ENCODE data around the gene NAT14. TPM values are rescaled to one million over a fixed set of nuclear protein-coding genes. Genes with fewer than 3 reads are reported as not detected.
A peak's percentile ranks its signal among the peaks of the same experiment; 100 is the strongest.
"Not testable (repeated sequence)": the region's sequence is repeated elsewhere in the genome, so short reads cannot be mapped to it uniquely, and the experiment has no call there.

NAT14 gene
- total RNA-seq, 1 donor from 2014 or later, result 21.7 TPM

DNA sequence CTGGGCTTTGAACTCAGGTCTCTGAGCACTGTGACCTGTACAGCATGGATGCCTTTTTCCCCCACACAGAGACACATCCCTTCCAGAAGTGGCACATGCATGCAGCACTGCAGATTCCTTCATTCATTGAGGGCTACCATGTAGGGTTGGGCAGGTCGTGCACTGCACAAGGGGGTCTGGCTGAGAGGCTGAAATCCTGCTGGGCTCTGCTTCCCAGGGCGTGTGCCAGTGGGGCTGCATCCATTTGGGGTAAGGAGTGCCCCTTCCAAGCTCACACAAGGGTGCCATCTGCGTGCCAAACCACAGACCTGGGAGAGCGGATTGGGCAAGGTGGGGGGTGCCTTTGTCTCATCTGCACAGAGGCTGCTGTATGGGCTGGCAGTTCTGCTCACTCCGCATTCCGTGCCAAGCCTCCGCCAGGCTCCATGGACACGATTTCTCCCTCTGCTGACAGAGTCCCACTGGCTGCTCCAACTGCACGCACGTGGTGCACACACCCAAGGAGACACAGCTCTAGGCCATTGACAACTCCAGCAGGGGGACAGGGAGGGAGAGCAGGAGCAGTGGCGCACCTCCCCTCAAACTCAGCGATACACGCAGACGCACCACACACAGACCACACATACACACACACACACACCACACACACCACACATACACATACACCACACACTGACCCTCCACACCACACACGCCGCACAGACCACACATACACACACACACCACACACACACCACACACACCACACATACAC, 37.4 kb upstream of the NAT14 start:
- peaks cover 45% of the 10 kb centered on the region for H3K27me3 Mint-ChIP-seq
- intact Hi-C loops (cut with micrococcal nuclease), result no loop called here
- peak; percentile 62 for DNase-seq
- H3K4me3 Mint-ChIP-seq, result no peak overlapping the region
- peaks cover 3% of the 10 kb centered on the region for H3K4me1 Mint-ChIP-seq
- no peak overlapping the region for H3K27ac Mint-ChIP-seq
- H3K36me3 Mint-ChIP-seq (ENCODE audit: low read depth), result no peaks in the 10 kb centered on the region
- no peaks in the 10 kb centered on the region for H3K9me3 Mint-ChIP-seq

DNA sequence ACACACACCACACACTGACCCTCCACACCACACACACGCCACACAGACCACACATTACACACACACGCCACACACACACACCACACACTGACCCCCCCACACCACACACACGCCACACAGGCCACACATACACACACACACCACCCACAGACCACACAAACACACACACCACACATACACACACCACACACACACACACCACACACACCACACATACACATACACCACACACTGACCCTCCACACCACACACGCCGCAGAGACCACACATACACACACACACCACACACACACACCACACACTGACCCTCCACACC, 36.9 kb upstream of the NAT14 start:
- H3K4me1 Mint-ChIP-seq; H3K9me3 Mint-ChIP-seq; H3K4me3 Mint-ChIP-seq; H3K27ac Mint-ChIP-seq; DNase-seq; H3K36me3 Mint-ChIP-seq (ENCODE audit: low read depth); intact Hi-C loops (cut with micrococcal nuclease): not testable (repeated sequence)
- peaks cover 45% of the 10 kb centered on the region for H3K27me3 Mint-ChIP-seq

DNA sequence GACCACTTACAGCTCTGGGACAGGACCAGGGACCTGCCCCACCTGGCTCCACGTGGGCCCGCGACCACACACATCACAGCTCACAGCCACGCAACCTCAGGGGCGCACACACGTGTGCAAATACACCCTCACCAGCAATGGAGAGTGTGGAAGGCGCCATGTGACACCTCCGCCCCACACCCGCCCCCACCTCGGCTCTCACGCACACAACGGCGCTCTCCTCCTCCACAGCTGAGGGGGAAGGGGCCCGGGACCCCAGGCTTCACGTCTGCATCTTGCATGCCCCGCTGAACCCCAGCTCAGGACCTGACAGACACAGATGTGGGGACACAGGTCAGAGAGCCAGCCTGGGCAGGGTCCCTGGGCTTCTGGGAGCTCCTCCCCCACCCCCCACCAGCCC, 35.5 kb upstream of the NAT14 start:
- no peak for DNase-seq
- no peak overlapping the region for H3K27ac Mint-ChIP-seq
- H3K27me3 Mint-ChIP-seq, result peaks cover 41% of the 10 kb centered on the region
- peaks cover 2% of the 10 kb centered on the region for H3K4me1 Mint-ChIP-seq
- H3K36me3 Mint-ChIP-seq (ENCODE audit: low read depth), result peaks cover 6% of the 10 kb centered on the region
- intact Hi-C loops (cut with micrococcal nuclease), result no loop called here
- no peaks in the 10 kb centered on the region for H3K9me3 Mint-ChIP-seq
- no peak overlapping the region for H3K4me3 Mint-ChIP-seq

DNA sequence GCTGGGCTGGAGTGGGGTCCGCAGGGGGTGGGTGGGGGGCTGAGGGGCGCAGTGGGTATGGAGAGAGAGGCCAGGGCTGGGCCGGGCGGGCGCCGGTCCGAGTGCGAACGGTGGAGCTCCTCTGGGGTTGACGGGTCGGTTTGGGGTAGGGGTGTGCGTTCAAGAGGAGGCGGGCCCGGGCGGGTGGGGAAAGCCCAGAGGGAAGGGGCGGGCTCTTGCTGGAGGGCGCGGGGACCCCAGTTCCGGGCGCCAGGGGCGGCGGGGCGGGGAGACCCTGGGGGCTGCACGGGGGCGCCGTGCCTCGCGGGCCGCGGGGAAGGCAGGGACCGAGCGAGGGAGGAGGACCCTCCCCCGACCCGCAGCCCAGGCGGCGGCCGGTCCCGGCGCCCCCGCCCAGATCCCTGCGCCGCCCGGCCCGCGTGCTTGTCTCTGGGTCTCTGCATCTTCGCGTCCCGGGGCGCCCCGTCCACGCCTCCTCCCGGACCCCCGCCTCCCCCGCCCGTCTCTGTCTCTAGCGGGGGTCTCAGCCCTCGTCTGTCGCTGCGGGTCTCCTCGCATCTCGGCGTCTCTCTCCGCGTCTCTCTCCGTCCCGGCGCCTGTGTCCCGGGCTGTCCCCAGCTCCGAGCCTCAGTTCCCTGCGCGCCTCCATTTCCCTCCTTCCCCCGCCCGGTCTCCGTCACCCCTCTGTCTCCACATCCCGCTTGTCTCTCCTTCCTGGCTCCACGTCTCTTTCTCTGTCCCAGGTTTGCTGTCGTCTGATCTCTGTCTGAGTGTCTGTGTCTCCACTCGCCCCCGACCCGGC, 33.6 kb upstream of the NAT14 start:
- no peaks in the 10 kb centered on the region for H3K9me3 Mint-ChIP-seq
- H3K27ac Mint-ChIP-seq, result no peak overlapping the region
- H3K4me1 Mint-ChIP-seq, result peaks cover 5% of the 10 kb centered on the region
- no peak for DNase-seq
- H3K36me3 Mint-ChIP-seq (ENCODE audit: low read depth), result peaks cover 9% of the 10 kb centered on the region
- intact Hi-C loops (cut with micrococcal nuclease), result no loop called here
- H3K4me3 Mint-ChIP-seq, result peak overlapping the region; percentile 47
- H3K27me3 Mint-ChIP-seq, result peaks cover 30% of the 10 kb centered on the region

DNA sequence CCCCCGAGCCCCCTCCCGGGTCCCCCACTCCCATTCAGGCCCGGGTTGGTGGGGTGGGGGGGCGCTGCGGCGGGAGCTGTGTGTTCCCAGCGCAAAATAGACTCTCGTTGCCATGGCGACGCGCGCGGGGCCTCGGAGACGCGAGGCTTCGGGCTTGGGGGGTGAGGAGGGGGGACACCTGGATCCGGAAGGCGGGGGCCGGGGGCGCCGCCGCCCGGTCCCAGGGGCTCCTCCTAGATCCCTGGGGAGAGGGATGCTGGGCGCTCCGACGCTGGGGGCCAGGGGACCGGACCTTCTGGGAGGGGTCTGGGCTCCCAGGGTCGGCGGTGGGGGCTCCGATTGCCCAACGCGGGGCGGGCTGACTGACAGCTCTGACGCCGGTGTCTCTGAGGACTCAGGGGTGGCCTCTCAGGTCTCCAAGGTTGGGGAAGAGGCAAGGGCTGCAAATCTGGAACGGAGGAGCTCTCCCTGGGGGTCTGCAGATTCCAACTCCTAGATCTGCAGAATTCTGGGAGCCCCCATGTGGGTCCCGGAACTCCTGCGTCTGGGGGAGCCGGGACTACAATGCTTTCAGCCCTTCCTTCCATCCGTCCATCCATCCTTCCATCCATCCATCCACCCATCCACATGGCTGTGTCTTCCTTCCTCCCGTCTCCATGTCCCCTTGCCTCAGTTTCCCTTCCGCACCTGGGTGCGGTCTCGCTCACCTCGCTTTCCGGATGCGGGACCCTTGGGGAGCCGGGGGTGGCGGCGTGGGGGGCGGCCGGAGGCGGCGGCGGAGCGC, 32.8 kb upstream of the NAT14 start:
- H3K4me1 Mint-ChIP-seq, result peaks cover 5% of the 10 kb centered on the region
- DNase-seq, result no peak
- intact Hi-C loops (cut with micrococcal nuclease), result no loop called here
- peaks cover 30% of the 10 kb centered on the region for H3K27me3 Mint-ChIP-seq
- no peaks in the 10 kb centered on the region for H3K9me3 Mint-ChIP-seq
- H3K27ac Mint-ChIP-seq, result no peak overlapping the region
- H3K4me3 Mint-ChIP-seq, result no peak overlapping the region
- peaks cover 9% of the 10 kb centered on the region for H3K36me3 Mint-ChIP-seq (ENCODE audit: low read depth)

DNA sequence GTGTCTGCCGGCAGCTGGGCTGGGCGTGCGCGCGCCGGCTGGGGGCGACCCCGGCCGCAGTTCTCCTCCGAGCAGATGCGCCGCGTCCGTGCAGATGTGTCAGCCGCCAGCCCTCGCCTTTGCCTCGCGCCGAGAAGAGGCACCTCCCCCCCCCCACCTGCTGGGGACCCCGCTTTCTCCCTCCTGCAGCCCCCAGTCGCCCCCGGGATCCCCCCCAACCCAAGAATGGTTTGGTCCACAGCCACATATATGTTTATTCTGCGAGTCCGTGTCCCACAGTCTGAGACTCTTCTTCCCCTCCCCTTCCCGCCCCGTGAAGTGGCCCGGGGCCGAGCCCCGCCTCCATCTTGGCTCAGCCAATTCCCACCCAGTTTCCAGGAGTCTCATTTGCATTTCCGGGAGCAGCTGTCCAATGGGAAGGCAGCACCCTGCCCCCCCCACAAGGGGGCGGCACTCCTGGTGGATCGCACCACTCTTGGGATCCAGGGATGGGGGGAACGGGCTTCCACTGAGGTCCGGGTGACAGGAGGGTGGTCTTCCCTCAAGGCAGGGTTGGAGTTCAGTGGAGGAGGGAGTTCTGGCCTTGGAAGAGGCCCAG, 32.1 kb upstream of the NAT14 start:
- H3K4me1 Mint-ChIP-seq, result peaks cover 5% of the 10 kb centered on the region

DNA sequence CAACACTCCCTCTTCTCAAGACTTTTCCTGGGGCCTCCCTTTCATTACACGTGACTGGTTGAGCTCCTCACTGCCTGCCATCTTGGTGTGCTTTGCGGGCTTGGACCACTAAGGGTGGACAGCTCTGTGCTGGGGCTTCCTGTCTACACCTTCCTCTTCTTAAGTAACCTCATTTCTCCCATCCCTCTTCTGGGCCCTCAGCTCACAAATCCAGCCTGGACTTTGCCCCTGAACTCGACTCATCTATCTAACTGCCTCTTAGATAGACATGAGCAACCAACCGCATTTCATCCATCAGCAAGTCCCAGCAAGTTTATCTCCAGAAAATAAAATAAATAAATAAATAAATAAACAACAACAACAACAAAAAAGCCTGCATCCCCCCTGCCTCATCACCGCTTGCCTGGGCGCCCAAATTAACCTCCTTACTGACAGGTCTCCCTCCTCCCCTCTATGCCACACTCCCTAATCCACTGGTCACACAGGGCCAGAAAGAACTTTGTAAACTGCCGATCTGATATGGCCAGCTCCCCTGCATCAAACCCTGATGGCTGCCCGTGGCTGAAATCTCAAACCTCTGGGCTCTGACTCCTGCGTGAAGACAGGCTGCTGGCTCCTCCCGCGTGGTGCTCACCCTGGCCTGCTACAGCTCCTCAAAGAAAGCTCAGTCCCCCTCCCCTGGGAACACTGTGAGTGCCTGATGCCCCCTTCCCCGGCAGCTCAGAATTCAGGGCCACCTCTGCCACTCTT, 31.3 kb upstream of the NAT14 start:
- peaks cover 5% of the 10 kb centered on the region for H3K4me1 Mint-ChIP-seq
- H3K9me3 Mint-ChIP-seq, result no peaks in the 10 kb centered on the region
- no peak overlapping the region for H3K4me3 Mint-ChIP-seq
- H3K36me3 Mint-ChIP-seq (ENCODE audit: low read depth), result peaks cover 9% of the 10 kb centered on the region
- no peak overlapping the region for H3K27ac Mint-ChIP-seq
- peaks cover 30% of the 10 kb centered on the region for H3K27me3 Mint-ChIP-seq
- intact Hi-C loops (cut with micrococcal nuclease), result no loop called here
- DNase-seq, result no peak

More for the DNA sequence above, 32.1 kb upstream of the NAT14 start:
- DNase-seq, result peak; percentile 84
- H3K27me3 Mint-ChIP-seq, result peaks cover 30% of the 10 kb centered on the region
- peaks cover 9% of the 10 kb centered on the region for H3K36me3 Mint-ChIP-seq (ENCODE audit: low read depth)
- no peaks in the 10 kb centered on the region for H3K9me3 Mint-ChIP-seq
- H3K27ac Mint-ChIP-seq, result no peak overlapping the region
- no peak overlapping the region for H3K4me3 Mint-ChIP-seq
- intact Hi-C loops (cut with micrococcal nuclease), result no loop called here

DNA sequence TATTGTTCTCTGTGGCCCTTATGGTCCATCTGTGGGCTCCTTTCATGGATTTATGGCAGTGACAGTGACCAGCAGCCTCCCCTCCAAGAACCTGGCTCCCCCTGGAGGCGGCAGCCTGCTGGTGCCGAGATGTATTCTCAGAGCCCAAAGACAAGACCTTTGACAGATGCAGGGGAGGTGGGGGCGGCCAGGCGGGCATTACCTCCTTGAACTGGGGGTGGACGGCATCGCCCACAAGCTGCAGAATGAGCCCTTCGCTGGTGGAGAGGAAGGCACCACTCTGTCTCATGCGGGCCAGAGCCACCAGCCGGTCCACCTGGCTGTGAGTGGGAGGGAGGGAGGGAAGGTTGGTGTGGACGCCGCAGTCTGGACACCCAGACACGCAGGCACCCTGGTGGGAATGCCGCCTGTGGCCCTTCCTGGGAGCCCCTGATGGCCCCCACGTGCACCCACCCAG, 30.2 kb upstream of the NAT14 start:
- Mint-ChIP-seq H3K9me3 (no peaks in the 10 kb centered on the region), H3K27ac (no peak overlapping the region), H3K4me1 (peaks cover 5% of the 10 kb centered on the region), H3K27me3 (peaks cover 29% of the 10 kb centered on the region), H3K36me3 (ENCODE audit: low read depth) (peaks cover 9% of the 10 kb centered on the region), H3K4me3 (no peak overlapping the region)
- DNase-seq, result peak; percentile 86
- intact Hi-C loops (cut with micrococcal nuclease), result no loop called here

DNA sequence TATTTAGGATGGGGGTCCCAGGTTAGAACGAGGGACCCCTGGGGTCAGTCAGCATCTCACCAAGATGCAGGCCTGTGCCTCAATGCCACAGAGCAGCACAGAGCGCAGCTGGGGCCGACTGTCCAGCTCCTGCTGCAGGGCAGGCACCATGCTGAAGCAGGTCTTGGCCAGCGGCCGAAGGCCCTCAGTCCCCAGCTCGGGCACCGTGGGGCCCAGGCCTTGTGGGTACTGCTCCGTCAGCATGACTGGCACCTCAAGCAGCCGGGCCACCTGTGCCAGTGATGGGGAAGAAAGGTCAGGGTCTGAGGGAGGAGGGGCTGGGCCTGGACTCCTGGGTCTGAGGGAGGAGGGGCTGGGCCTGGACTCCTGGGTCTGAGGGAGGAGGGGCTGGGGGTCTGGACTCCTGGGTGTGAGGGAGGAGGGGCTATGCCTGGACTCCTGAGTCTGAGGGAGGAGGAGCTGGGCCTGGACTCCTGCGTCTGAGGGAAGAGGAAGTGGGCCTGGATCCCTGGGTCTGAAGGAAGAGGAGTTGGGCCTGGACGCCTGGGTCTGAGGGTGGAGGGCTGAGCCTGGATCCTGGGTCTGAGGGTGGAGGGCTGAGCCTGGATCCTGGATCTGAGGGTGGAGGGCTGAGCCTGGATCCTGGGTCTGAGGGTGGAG, 29.3 kb upstream of the NAT14 start:
- intact Hi-C loops (cut with micrococcal nuclease), result no loop called here

DNA sequence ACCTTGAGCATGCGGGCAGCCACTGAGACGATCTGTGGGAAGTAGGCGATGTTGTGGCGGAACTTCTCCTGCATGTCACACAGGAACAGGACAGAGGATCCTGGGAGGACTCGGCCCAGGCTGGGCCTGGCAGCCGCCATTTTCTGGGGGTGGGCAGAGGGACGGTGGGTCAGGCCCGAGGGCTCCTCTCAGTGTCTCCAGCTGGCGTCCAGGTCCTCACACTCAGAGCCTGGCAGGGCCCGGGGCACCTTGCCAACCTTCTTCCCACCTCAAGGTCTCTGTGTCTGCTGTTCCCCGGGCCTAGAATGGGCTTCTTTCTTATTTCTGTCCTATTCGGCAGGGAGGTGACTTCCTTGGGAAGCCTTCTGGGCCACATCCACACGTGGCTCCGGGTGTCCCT, 28.6 kb upstream of the NAT14 start:
- no peak for DNase-seq
- intact Hi-C loops (cut with micrococcal nuclease), result no loop called here
- H3K27ac Mint-ChIP-seq, result no peak overlapping the region
- no peaks in the 10 kb centered on the region for H3K9me3 Mint-ChIP-seq
- peaks cover 20% of the 10 kb centered on the region for H3K27me3 Mint-ChIP-seq
- H3K4me3 Mint-ChIP-seq, result no peak overlapping the region
- peaks cover 9% of the 10 kb centered on the region for H3K36me3 Mint-ChIP-seq (ENCODE audit: low read depth)
- peaks cover 12% of the 10 kb centered on the region for H3K4me1 Mint-ChIP-seq

More for the DNA sequence above, 29.3 kb upstream of the NAT14 start:
- H3K27me3 Mint-ChIP-seq, result peaks cover 24% of the 10 kb centered on the region
- peaks cover 9% of the 10 kb centered on the region for H3K4me1 Mint-ChIP-seq
- H3K4me3 Mint-ChIP-seq, result no peak overlapping the region
- H3K9me3 Mint-ChIP-seq, result no peaks in the 10 kb centered on the region
- DNase-seq, result no peak
- H3K27ac Mint-ChIP-seq, result no peak overlapping the region
- H3K36me3 Mint-ChIP-seq (ENCODE audit: low read depth), result peaks cover 9% of the 10 kb centered on the region

DNA sequence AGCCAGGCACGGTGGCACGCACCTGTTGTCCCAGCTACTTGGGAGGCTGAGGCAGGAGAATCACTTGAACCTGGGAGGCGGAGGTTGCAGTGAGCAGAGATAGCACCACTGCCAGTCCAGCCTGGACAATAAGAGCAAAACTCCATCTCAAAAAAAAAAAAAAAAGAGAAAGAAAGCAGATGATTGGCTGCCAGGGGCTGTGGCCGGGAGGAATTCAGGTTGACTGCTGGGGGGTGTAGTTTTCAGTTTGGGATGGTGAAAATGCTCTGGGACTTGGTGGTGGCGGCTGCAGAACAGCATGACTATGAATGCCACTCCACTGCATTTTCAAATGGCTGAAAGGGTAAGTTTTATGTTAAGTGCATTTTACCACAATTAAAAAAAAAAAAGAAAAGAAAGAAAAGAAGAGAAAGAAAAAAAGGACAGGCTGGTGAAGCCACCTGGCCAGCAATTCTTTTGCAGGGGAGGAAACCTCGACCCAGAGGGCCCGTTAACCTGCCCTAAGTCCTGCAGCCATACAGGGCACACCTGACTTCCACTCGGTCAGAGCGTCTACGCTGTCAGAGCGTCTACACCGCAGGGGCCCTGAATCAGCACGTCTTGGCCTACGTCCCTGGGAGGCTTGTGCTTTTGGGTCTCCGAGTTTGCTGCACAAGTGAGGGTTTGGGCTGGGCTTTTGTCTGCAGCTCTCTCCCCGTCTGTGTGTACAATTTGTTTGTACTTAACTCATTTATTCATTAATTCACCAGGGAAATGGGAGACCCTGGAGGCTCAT, 27.1 kb upstream of the NAT14 start:
- peaks cover 14% of the 10 kb centered on the region for H3K27me3 Mint-ChIP-seq
- H3K27ac Mint-ChIP-seq, result no peak overlapping the region
- H3K36me3 Mint-ChIP-seq (ENCODE audit: low read depth), result peaks cover 9% of the 10 kb centered on the region
- no peak for DNase-seq
- intact Hi-C loops (cut with micrococcal nuclease), result no loop called here
- no peaks in the 10 kb centered on the region for H3K9me3 Mint-ChIP-seq
- H3K4me3 Mint-ChIP-seq, result no peak overlapping the region
- peaks cover 19% of the 10 kb centered on the region for H3K4me1 Mint-ChIP-seq

DNA sequence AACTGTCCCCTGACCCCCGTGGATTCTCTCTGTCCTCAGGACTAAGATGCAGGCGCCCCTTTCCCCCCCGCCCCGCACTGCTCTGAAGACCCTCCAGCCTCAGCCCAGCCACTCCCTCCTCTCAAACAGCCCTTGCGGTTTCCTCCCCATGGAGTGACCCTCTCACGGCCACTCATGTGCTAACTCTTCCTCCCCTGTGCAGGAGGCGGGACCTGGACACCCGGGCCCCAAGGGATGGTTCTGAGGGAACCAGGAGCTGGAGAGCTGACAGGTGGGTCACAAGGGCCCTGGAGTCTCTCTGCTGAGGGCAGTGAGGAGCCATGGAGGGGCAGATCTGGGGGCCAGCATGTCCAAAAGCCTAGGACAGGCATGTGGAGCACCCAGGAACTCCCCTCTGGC, 25.4 kb upstream of the NAT14 start:
- peak; percentile 56 for DNase-seq
- H3K27ac Mint-ChIP-seq, result no peak overlapping the region
- H3K4me1 Mint-ChIP-seq, result peaks cover 19% of the 10 kb centered on the region
- peaks cover 2% of the 10 kb centered on the region for H3K27me3 Mint-ChIP-seq
- H3K4me3 Mint-ChIP-seq, result no peak overlapping the region
- no peaks in the 10 kb centered on the region for H3K9me3 Mint-ChIP-seq
- intact Hi-C loops (cut with micrococcal nuclease), result no loop called here
- H3K36me3 Mint-ChIP-seq (ENCODE audit: low read depth), result peaks cover 3% of the 10 kb centered on the region

All from activated CD4-positive, alpha-beta T cell treated with anti-CD3 and anti-CD28 coated beads, Interleukin-2, amount 10 ng/mL, durations not matched to agents 24 days and 14 days (primary cell).